GM21390 (cell line): ENCODE results near the gene CNST.
"Not testable (repeated sequence)": the region's sequence is repeated elsewhere in the genome, so short reads cannot be mapped to it uniquely, and the experiment has no call there.

Source experiments
- ATAC-seq: cut with Tn5 transposase; IDR thresholded peaks from one replicate; pipeline ENCODE4 v1.9.1; 2021; ENCODE audit not compliant: unreplicated experiment

Gene CNST

DNA sequence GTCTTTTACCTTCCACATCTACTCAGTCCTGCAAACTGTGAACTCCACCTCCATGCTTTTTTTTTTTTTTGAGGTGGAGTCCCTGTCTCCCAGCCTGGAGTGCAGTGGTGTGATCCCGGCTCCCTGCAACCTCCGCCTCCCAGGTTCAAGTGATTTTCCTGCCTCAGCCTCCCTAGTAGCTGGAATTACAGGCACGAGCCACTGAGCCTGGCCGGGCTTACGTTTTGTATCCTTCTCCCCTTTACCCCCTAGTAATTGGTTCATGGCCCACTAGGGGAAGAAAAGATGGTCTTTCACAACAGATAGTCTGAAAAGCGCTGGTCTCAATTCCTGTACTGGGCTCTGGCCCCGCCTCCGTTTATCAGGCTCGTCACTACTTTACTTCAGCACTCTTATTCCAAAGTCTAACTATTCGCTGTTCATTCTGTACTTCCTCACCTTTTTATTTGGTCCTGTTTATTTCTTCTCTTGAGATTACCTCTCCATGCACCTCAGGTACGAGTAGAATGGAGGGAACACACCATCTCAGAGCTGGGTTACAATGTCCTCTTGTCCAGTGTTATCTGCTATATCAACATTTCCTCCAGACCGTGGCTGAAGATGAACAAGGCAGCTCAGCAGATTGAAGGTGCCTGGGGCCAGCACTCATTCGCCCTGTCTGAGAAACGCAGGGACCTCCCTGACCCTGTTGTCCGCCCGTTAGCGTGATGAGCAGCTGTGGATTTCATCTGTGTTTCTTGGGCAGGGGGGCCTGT, 16.2 kb downstream of the CNST start:
- no peak for ATAC-seq

DNA sequence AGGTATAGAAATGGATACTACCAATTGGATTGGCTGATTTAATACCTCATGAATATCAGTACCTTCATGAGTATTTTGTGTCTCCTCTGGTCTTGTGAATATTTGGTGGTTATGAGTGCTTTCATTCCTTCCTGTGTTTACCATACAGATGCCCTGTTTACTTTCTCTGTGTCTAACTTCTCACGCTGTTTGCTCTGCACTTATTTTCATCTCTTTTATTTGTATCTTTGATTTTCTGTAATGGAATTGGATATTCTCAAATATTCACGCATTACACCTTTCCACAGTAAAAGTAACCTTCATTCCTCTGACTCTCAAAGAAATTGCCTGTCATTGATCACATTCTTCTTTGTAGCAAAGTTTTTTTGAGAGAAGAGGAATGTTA, 16.8 kb downstream of the CNST start:
- no peak for ATAC-seq

DNA sequence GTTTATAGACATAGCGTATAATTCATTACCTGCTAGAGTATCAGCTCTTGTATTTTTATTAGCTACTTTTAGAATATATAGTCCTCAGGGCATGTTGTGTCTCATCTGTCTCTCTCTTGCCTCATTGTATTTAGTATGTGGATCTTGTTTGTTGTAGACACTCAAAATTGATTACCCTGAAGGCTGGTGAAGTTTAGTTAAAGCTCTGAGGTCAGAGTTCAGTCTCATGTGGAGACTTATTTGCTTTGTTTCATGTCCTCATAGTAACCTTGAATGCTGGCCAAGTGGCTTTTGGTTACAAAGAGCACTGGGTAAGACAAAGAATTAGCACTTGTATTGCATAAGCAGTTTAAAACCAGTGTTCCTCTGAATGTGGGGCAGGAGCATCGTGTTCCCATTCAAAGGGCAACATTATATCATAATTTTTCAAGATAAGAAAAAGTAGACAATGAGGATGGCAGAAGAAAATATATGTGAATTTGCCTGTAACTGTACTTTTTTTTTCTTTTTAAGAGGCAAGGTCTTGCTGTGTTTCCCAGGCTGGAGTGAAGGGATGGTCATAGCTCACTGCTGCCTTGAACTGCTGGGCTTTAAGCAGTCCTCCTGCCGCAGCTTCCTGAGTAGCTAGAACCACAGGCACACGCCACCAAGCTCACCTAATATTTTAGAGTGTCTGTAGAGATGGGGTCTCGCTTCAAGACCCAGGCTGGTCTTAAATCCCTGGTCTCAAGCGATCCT, 17.4 kb downstream of the CNST start:
- no peak for ATAC-seq

DNA sequence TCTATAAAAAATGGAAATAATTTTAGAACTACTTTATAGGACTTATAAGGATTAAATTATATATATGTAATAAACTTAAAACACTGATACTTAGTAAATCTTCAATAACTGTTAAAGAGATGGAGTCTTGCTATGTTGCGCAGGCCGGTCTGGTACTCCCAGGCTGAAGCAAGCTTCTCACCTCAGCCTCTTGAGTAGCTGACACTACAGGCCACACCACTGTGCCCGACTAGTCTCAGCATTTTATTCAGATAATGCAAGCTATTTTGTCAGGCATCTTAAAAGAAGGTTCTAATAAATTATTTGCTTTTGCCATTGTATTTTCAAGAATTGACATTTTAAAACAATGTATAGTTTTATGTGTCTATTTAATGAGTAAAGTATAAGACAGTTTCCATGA, 20.8 kb downstream of the CNST start:
- ATAC-seq = no peak

DNA sequence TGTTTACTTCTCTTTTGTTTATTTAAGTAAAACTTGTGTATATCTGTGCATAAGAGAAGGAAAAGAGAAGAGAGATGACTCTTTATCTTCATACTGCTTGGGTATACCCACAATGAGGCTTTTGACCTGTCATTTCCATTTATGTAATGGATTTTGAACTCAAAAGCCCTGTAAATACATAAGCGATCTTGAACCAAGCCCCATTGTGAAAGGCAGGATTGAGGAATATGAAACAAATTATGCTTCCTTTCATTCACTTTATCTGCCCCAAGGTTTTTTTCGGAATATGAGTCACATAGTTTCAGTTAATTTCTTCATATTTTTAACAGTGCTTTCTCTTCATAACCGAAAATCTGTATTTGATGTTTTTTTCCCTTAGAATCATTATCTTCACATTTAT, 21.4 kb downstream of the CNST start:
- ATAC-seq = no peak

DNA sequence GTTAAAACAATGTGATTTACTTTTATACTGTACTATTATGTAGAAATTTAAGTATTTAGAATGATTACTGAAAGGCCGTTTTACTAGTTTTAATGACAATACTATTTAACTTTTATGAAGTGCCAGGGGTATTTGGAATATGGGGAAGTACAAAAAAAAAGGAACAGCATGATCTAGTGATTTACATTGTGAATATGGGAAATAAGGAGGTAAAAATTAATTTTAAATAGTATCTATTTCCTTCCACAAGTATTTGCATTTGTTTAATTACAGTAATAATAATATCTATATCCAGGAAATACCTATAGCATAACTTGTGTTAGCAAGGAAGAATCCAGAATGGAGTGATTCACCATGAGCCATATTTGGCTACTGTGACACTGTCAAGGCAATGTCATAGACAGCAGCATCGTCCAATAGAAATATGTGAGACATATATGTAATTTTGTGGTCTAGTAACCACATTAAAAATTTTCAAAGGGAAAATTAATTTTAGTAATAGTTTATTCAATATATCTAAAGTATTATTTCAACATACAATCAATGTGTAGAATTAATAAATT, 22.0 kb downstream of the CNST start:
- no peak for ATAC-seq

DNA sequence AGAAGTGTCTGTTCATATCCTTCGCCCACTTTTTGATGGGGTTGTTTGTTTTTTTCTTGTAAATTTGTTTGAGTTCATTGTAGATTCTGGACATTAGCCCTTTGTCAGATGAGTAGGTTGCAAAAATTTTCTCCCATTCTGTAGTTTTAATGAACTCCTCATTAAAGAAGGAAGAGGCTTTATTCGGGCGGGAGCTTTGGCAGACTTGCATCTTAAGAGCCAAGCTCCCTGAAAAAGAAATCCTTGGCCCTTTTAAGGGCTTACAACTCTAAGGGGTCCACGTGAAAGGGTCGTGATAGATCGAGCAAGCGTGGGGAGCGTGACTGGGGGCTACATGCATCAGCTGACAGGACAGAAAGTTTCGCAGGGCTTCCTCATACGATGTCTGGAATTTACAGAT, 23.7 kb downstream of the CNST start:
- ATAC-seq = not testable (repeated sequence)

DNA sequence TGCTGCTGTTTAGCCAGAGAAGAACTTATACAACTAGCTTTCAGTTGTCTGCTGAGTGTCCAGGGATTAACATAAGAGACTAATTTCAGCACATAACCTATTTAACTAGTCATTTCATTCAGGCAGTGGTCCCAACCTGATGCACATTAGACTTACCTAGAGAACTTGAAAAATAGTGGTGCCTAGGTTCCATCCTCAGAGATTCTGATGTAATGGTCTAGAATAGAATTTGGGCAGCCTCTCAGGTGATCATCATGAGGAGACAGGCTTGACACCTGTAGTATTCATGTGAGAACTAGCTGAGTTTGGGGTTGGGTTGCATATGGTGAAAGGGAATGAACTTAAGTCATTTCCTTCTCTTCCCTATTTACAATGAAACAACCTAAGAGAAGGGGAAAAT, 24.8 kb downstream of the CNST start:
- ATAC-seq = peak; percentile 45

DNA sequence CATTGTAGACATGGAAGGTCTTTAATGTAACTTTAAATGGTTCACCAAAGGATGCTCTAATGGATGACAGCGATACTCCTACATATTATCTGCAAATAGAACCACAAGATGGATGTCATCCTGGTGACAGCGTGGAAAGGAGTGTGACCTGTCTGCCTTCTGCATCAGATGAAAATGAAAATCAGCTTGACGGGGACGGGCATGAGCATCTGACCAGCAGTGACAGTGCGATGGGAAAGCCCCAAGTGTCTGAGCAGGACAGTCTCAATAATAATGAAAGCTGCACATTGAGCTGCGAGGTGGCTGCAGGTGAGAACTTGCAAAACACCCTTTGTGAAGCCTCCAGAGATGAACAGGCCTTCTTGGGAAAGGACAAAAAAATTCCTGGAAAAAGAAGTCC, 25.2 kb downstream of the CNST start:
- ATAC-seq = peak; percentile 97

DNA sequence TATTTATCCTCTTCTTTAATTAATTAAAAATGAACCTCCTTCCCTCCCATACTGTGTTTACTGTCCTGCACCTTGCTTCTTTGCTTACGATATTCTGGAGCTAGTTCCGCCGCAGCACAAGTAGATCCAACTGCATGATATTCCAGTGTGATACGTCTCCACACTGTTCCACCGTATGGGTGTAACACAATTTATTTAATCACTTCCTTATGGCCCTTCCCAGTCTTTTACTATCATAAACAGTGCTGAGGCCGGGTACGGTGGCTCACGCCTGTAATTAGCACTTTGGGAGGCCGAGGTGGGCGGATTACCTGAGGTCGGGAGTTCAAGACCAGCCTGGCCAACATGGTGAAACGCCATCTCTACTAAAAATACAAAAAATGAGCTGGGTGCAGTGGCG, 25.7 kb downstream of the CNST start:
- no peak for ATAC-seq

DNA sequence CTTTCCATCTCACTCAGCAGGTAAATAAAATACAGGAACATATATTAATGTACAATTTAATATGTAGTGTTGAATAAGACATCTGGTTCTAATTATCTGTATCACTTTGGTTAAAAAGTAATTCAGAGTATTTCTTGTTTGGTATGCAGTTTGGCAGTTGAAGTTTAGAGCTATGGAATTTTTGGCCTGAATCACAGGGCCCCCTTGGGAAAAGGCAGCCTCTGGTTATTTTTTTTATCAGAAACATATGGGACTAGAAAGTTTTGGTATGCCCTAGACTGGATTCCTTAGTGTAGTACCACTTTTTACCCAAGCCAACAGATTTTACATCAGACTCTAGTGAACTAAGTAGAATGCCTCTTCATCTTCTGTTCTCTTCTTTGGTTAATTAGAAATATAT, 26.4 kb downstream of the CNST start:
- ATAC-seq = no peak

DNA sequence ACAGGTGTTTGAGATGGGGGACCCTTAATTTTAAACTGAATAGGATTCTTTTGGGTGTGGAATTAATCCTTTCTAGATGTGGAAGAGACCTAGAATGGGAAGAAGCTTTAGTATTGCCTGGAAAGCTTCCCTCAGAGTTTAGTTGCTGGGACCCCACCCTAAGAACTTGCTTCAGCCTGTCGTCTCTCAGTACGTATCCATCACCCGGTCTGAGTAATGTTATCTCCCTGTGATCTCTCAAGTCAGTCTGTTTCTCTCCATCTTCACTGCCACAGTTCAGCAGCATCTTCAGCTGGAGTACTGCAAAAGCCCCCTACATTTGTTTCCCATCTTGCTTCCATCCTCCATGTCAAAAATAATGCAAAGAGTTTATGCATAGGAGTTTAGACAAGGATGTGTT, 28.9 kb downstream of the CNST start:
- ATAC-seq = no peak

DNA sequence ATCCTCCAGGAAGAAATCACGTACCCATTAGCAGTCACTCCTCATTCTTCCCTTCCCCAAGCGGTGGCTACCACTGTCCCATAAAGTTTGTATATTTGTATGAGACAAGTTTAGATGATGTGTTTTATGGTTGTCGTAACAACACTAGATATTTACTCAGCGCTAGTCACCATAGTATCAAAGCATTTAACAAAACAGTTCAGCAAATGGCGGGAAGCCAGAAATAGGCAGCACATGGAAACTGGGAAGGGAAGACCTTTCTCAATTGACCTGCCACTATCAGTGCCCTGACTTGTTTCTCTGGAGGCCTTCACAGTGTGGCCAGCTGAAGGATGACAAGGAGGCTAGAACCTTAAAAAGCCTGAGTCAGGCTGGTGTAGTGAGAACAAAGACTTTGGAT, 31.1 kb downstream of the CNST start:
- ATAC-seq = no peak

DNA sequence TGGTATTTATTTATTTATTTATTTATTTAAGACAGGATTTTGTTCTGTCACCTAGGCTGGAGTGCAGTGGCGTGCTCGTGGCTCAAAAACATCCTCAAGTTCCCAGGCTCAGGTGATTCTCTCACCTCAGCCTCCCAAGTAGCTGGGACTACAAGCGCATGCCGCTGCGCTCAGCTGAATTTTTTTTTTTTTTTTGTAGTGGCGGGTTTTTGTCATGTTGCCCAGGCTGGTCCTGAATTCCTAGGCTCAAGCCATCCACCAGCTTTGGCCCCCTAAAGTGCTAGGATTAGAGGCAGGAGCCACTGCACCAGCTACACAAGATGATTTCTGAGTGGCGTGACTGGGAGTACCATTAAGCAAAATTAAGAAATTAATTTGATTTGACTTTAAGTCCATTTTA, 31.7 kb downstream of the CNST start:
- ATAC-seq = no peak

DNA sequence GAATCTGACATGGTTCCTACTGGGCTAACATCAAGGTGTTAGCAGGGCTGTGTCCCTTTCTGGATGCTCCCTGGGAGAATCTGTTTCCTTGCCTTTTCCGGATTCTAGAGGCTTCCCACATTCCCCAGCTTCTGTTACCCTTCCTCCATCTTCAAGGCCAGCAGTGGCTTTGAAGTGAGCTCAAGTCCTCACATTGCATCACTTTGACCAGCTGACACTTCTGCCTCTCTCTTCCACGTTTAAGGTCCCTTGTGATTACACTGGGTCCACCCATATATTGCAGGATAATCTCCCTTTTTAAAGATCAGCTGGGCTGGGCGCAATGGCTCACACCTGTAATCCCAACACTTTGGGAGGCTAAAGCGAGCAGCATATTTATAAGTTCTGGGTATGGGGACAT, 33.1 kb downstream of the CNST start:
- ATAC-seq = no peak

DNA sequence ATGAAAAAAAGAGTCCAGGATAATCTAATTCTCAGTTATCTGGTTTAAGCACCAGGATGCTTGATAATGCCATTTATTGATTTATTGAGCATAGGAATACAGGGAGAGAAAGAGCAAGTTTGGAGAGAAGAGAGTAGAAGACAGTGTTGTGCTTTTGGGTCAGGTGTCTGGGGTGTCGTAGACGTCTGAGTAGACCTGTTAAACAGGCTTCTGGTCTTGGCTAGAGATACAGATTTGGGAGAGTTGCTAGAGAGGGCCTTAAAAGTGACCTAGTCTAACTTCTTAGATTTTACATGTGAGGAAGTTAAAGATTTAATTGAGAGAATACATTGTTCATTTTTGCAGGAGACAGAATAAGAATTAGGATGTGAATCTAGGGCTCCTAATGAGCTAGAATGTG, 34.3 kb downstream of the CNST start:
- no peak for ATAC-seq

DNA sequence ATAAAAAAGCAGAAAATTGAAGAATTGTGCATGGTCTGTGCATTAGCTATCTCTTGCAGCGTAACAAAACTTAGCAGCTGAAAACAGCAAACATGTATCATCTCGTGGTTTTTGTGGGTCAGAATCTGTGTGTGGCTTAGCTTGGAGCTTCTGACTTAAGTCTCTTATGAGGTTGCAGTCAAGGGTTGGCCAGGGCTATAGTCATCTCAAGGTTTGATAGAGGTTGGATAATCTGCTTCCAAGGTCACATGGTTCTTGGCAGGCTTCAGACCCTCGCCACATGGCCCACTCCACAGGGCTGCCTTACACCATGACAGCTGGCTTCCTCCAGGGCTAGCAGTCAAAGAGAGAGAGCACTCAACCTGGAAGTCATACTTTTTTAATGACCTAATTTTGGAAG, 35.9 kb downstream of the CNST start:
- ATAC-seq = no peak

DNA sequence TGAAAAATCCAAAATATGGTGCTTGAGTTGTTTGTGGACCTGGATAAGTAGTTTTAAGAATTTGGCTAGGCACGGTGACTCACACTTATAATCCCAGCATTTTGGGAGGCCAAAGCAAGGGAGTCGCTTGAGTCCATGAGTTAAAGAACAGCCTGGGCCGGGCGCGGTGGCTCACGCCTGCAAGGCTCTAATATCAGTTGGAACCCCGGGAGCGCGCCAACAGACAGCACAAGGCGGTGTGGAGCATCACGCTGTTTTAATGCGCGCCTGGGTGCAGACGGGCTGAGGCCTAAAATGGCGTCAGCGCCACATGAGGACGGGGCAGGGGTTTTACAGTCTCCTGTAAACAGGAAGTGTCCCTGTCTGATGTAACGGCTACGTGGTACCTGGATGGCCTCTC, 39.0 kb downstream of the CNST start:
- not testable (repeated sequence) for ATAC-seq

DNA sequence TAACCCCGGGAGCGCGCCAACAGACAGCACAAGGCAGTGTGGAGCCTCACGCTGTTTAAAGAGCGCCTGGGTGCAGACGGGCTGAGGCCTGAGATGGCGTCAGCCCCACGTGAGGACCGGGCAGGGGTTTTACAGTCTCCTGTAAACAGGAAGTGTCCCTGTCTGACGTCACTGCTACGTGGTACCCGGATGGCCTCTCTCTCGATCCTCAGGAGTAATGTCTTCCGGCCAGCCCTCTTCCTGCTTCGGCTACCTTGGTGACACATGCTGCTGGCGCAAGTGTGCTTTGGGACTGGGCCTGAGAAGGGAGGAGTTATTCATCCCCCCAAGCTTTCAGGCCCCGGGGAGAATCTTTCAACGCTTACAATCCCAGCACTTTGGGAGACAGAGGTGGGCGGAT, 41.2 kb downstream of the CNST start:
- no peak for ATAC-seq

DNA sequence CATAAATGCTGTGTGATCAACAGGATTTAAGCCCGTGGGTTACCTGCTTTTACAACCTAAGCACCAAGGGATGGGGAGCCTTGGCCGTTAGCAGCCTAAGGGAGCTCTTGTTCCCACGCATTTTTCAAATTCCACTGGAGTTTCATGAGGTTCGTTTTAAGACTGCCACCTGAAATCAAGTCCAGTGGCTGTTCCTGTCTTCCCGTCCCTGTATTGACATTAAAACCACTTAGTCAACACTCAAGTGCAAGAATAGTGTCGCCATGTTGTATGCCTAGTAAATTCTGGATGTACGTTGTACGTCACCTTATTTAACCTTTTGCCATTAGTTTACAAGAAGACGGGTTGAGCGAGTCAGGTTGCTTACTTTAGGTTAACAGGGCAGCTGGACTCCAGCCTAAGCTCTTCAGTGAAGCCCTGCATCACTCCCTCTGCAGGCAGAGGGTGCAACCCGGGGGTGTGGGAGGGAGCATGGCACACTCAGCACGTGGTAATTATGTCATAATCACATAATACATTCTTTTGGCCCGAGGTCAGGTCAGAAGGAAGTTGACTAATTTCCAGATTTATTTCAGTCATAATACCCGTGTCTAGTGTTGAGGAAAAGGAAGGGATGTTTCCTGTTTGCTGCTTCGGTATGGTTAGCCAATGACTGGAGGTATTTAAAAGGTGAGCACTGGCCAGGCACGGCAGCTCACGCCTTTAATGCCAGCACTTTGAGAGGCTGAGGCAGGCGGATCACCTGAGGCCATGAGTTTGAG, 42.5 kb downstream of the CNST start:
- peak; percentile 72 for ATAC-seq

DNA sequence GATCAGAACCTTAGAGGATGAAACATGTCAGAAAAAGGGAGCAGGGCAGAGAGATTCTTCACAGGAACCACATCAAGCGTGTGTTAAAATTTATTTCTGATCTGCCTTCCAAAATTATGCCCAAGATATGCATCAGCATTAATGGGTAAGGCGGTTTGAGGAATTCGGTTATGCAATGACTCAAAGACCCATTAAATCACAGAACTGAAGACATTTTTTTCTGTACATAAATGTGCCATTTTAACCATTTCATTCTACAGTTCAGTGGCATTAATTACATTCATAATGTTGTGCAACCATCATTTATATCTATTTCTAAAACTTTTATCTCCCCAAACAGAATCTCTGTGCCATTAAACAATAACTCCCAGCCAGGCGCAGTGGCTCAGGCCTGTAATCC, 43.4 kb downstream of the CNST start:
- no peak for ATAC-seq
